GM19328 (cell line): ENCODE results near the gene HS3ST3B1.

Experiments used
- ATAC-seq: cut with Tn5 transposase; IDR thresholded peaks from one replicate; pipeline ENCODE4 v1.9.1; 2021; ENCODE audit warnings: mild to moderate bottlenecking, moderate library complexity; ENCODE audit not compliant: unreplicated experiment

Gene HS3ST3B1

GRCh38 chr17:14398766-14399165, 97.9 kb downstream of the HS3ST3B1 start:
- ATAC-seq: no peak
